Neutrophil (primary cell): ENCODE data around the gene ERGIC2.
"Not testable (repeated sequence)": the region's sequence is repeated elsewhere in the genome, so short reads cannot be mapped to it uniquely, and the experiment has no call there.

Source experiments
- H3K27ac ChIP-seq: fragments of 200-600 bp; sonication (generic); 2 replicates; pipeline ENCODE4 v1.5.1; 2016; ENCODE audit warnings: mild to moderate bottlenecking, moderate library complexity
- H3K27me3 ChIP-seq: fragments of 200-600 bp; sonication (generic); 2 replicates; pipeline ENCODE4 v1.6.0; 2016; ENCODE audit warnings: mild to moderate bottlenecking
- H3K36me3 ChIP-seq: fragments of 200-600 bp; sonication (generic); 2 replicates; pipeline ENCODE4 v1.5.1; 2017
- H3K4me1 ChIP-seq, 2 experiments: fragments of 200-600 bp in 1 of 2; sonication (generic) in 1 of 2; 1 replicate in 1 of 2; 2 replicates in 1 of 2; pipeline versions ENCODE4 v1.5.1 to v1.6.1; 2013 to 2016; ENCODE audit warnings: low read depth in 1 of 2, low read length in 1 of 2, mild to moderate bottlenecking in 1 of 2, moderate library complexity in 1 of 2; ENCODE audit not compliant: control insufficient read depth in 1 of 2, insufficient read depth in 1 of 2
- H3K4me3 ChIP-seq, 2 experiments: fragments of 200-600 bp in 1 of 2; sonication (generic) in 1 of 2; 1 replicate in 1 of 2; 2 replicates in 1 of 2; pipeline ENCODE4 v1.5.1; 2013 to 2016; ENCODE audit warnings: low read depth in 1 of 2, low read length in 1 of 2, mild to moderate bottlenecking in 1 of 2, moderate library complexity in 1 of 2
- H3K9me3 ChIP-seq: fragments of 200-600 bp; sonication (generic); 2 replicates; pipeline ENCODE4 v1.5.1; 2016
- TF ChIP-seq, protein P1 (sequence below): fragments of 200-600 bp; sonication (generic); IDR thresholded peaks from 2 replicates; pipeline ENCODE4 v1.5.1; 2016; ENCODE audit warnings: antibody characterized with exemption

Gene ERGIC2

DNA sequence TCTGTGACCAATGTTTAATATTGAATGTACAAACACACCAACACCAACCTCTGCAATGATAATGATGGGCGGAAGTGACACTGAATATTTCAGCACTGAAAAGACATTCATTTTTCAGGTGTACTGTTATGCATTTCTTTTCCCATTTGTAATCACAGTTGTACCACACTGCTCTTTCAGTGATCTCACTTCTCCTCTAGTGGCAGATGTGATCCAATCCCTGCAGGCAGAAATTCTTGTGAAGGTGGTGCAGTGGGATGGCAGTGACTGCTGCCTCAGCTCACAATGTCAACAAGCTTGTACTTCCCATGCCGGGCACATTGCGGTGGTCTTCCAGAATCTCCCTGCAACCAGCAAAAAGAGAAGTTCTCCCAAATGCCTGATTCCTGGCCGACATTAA, 23.0 kb upstream of the ERGIC2 start:
- Histone ChIP-seq H3K27me3 (peaks cover 31% of the 10 kb centered on the region), H3K36me3 (no peaks in the 10 kb centered on the region), H3K4me1 (no peaks in the 10 kb centered on the region), H3K9me3 (no peaks in the 10 kb centered on the region), H3K27ac (no peak overlapping the region), H3K4me3 (no peak overlapping the region)
- TF ChIP-seq, protein P1, sequence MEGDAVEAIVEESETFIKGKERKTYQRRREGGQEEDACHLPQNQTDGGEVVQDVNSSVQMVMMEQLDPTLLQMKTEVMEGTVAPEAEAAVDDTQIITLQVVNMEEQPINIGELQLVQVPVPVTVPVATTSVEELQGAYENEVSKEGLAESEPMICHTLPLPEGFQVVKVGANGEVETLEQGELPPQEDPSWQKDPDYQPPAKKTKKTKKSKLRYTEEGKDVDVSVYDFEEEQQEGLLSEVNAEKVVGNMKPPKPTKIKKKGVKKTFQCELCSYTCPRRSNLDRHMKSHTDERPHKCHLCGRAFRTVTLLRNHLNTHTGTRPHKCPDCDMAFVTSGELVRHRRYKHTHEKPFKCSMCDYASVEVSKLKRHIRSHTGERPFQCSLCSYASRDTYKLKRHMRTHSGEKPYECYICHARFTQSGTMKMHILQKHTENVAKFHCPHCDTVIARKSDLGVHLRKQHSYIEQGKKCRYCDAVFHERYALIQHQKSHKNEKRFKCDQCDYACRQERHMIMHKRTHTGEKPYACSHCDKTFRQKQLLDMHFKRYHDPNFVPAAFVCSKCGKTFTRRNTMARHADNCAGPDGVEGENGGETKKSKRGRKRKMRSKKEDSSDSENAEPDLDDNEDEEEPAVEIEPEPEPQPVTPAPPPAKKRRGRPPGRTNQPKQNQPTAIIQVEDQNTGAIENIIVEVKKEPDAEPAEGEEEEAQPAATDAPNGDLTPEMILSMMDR: no peak

DNA sequence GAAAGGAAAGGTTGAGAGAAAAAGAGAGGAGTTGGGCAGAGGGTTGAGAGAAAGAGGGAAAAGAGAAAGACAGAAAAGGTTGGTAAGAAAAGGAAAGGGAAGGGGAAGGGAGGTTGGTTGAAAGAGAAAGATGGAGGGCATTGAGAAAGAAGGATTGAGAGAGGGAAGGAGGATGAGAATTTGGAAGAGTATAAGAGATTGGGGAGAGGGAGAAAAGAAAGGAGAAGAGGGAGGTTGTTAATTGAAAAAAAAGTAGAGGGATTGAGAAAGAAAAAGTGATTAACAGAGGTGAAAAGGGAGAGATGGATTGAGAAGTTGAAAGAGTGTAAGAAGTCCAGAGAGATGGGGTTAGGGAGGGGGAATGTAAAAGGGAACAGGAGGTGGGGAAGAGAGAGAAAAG, 21.5 kb upstream of the ERGIC2 start:
- Histone ChIP-seq H3K4me1 (no peaks in the 10 kb centered on the region), H3K4me3 (no peak overlapping the region), H3K9me3 (no peaks in the 10 kb centered on the region), H3K36me3 (no peaks in the 10 kb centered on the region), H3K27me3 (peaks cover 42% of the 10 kb centered on the region), H3K27ac (no peak overlapping the region)
- TF ChIP-seq, protein P1: no peak

DNA sequence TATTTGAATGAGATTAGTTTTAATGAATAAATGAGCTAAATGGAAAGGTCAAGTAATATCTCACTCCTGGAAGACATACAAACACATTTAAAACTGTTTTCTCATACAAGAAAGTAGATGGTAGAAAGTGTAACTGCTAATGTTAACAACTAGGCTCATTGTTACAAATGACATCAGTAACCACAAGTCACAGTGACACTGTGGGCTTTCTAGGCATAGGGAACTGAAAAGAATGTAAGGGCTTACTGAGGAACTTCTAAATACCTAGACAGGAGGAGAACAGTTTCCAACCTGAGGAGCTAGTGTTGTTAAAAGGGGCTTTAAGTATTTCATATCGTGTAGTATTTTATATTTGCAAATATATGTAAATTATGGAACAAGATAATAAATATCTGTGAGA, 17.5 kb upstream of the ERGIC2 start:
- Histone ChIP-seq H3K36me3 (no peaks in the 10 kb centered on the region), H3K4me3 (no peak overlapping the region), H3K27ac (no peak overlapping the region), H3K27me3 (peaks cover 36% of the 10 kb centered on the region), H3K9me3 (no peaks in the 10 kb centered on the region), H3K4me1 (no peaks in the 10 kb centered on the region)
- TF ChIP-seq, protein P1: no peak

DNA sequence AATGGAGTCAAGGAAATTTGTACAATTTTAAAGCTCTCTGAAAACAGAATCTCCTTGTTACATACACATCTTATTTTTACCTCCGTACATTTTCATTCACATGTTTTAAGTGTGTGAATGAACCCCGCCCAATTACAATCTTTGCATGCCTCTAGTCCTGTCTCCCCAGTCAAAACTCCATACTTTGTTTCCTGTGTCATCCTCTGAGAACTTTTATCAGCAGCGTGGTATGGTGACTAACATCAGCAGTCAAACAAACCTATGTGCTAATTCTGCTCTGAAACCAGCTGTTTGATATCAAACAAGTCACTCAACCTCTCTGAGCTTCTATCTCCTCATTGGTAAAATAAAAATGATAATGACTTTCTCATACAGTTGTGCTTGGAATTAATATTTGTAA, 15.8 kb upstream of the ERGIC2 start:
- Histone ChIP-seq H3K9me3 (no peaks in the 10 kb centered on the region), H3K27ac (no peak overlapping the region), H3K4me3 (no peak overlapping the region), H3K4me1 (peaks cover 0 to under 1% of the 10 kb centered on the region in 2 experiments), H3K36me3 (no peaks in the 10 kb centered on the region), H3K27me3 (peaks cover 21% of the 10 kb centered on the region)
- TF ChIP-seq, protein P1: no peak

DNA sequence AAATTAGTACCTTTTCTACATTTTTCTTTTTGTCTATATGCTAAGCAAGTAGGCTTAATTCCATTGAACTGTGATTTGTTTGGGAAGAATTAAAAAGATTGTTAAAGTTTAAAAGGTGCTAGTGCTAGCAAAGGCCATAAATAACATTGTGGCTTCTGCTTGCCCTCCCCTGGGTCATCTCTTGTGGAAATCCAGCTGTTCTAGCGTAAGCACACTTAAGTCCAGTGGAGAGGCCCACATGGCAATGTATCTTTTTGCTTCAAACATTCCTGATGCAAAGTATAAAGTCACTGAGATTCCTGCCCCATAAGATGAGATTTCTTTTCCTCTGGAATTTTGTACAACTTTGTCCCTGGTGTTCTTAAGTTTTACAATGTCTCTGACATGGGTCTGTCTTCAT, 14.4 kb upstream of the ERGIC2 start:
- Histone ChIP-seq H3K4me1 (peaks cover 12 to 15% of the 10 kb centered on the region in 2 experiments), H3K27me3 (peaks cover 16% of the 10 kb centered on the region), H3K9me3 (no peaks in the 10 kb centered on the region), H3K27ac (no peak overlapping the region), H3K4me3 (no peak overlapping the region), H3K36me3 (no peaks in the 10 kb centered on the region)
- TF ChIP-seq, protein P1: no peak

DNA sequence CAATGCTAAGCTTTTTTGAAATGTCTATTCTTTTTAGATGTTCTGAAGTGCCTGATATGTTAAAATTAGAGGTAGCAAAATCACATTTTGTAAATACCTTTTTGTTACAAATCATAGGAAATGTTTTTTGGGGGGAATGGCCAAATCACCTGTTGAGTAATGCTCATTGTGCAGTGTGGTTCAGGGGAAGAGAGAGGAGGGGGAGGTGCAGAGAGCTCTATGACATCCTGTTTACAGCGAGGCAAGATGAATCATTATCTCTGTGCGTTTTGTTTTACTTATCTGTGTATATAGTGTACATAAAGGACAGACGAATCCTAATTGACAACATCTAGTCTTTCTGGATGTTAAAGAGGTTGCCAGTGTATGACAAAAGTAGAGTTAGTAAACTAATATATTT, 9.4 kb upstream of the ERGIC2 start:
- H3K27me3 ChIP-seq, H3K9me3 ChIP-seq, H3K36me3 ChIP-seq: not testable (repeated sequence)
- peak overlapping the region; percentile 12 to 27 for H3K4me3 ChIP-seq
- H3K27ac ChIP-seq: peak overlapping the region; percentile 89
- peaks cover 19 to 29% of the 10 kb centered on the region in 2 experiments for H3K4me1 ChIP-seq
